Bone marrow (tissue), 2 donors: ENCODE results near the gene SKIDA1.

Experiments
- DNase-seq, 2 donors: peaks; one replicate each; lab custom pipeline; 2025; lab: John Stamatoyannopoulos, UW

SKIDA1 gene

DNA sequence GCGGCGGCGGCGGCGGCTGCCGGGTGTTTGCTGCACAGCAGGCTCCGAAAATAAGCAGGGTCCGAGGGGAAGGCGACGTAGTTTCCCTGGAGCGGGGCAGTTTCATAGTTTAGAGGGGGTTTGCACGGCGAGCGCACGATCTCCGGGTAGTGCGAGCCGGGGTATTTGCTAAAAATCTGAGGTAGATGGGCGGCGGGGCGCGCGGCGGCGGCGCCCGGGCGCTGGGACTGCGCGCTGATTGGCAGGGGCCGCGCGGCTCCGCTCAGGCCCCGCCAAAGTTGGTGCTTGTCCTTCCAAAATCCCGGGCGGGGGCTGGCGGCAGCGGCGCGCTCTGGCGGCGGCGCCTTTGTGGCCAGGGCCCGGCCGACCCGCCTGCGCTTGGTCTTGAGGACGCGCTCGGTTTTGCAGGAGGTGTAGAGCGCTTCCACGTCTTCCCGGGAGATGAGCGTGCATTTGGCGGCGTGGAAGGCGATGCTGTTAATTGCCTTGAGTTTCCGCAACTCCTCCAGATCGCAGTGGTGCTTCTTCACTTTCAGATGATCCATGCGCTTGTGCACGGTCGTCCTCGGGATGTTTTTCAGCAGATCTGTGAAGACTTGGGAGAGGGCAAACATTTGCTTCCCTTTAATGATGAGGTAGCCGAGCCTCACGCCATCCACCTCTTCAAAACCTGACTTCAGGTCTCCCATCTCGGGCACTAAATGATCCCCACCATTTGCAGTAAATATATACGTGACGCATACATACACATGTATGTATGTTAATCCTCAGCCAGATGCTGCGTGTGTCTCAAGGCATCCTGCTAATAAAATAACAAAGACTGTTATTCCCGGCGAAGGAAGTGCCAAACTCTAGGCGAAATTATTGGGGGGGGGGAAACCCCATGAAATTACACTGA is 8.1 kb downstream of the SKIDA1 start:
- DNase-seq: no peak

DNA sequence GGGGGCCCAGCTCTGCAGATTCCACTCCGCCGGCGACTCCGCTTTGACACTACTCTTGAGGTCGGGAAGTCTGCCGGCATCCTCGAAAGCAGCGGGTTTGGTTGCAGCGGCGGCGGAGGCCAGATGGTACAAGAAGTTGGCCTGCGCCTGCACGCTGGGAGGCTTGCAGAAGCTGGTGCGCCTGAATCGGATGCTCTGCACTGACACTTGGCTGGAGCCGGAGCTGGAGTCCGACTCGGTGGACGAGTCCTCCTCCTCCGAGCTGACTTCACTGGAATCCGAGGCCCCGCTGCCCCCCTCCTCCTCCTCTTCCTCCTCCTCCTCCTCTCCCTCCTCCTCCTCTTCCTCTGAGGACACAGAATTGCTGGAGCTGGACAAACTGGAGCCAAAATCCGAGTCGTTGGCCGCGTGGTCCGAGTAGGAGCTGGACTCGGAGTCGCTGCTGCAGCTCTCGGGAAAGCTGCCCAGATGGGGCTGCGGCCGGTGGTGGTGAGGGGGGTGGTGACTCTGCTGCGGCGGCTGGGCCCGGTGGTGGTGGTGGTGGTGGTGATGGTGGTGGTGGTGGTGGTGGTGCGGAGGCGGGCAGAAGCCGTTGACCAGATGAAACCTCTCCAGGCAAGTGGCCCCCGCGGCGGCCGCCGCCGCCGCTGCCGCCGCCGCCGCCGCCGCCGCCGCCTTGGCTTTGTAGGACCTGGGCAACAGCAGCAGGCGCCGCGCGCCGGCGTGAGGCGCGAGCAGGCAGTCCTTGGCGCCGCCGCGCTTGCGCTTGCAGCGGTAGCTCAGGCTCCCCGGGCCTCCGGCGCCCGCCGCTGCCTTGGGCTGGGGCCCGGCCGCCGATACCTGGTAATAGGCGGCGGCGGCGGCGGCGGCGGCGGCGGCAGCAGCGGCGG is 9.0 kb downstream of the SKIDA1 start:
- DNase-seq: no peak

DNA sequence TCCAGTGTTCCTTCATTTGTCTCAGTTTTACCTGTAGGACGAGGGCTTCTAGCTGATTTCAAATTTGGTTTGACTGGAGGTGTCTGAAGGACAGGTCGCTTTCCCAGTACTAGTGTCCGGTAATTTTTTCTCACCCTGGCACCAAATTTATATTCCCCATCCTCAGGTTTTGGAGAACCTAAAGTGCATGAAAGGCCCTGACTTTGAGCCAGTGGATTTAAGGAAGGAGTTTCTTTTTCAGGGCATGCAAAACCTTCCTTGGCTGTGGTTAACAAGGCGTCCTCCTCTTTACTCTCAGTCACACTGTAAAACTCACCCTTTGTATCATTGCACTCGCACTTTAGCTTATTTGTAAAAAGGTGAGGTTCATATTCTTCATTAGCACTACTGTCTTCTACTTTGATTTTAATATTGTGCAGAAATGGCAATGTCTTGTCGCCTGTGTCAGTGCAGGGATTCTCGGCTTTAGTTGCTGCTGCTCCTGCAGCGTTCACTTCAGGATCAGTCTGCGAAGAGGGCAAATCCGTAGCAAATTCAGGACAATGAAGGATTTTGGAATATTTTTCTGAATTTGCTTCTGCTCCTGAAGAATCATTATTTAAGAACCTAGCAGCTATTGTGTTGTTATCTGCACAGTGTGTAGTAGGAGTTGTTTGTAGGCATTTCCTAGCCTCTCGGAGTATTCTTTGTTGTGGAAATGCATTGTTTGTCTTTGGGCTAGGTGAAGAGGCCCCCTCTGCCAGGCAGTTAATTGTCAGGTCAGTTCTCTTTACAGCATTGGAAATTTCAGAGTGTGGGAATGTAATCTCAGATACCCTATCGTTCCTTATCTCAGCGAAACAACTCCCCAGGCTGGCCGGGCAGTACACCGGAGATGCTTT is 9.9 kb downstream of the SKIDA1 start:
- DNase-seq: no peak

DNA sequence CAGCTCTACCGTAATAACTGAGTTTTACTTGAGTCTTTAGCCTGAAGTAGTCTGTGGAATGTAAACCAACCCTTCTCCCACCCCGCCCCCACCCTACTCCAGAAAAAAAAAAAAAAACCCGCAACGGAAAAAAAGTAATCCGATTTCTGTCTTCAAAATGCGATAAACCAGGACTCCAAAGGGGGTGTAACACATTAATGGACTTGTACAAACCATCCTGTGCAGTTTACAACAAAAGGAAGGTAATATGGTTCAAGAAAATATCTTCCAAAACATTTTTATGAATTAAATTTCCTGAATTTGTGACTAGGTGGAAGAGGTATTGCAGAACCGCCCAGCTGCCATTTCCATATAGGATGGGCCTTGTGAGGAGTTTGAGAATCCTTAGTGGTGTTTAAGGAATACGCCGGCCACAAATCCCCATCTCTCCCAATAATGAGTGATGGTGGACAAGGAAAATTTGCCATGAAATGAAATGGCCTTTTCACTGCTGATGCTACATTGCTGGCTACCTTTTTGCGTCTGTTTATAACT is 10.6 kb downstream of the SKIDA1 start:
- DNase-seq: no peak

DNA sequence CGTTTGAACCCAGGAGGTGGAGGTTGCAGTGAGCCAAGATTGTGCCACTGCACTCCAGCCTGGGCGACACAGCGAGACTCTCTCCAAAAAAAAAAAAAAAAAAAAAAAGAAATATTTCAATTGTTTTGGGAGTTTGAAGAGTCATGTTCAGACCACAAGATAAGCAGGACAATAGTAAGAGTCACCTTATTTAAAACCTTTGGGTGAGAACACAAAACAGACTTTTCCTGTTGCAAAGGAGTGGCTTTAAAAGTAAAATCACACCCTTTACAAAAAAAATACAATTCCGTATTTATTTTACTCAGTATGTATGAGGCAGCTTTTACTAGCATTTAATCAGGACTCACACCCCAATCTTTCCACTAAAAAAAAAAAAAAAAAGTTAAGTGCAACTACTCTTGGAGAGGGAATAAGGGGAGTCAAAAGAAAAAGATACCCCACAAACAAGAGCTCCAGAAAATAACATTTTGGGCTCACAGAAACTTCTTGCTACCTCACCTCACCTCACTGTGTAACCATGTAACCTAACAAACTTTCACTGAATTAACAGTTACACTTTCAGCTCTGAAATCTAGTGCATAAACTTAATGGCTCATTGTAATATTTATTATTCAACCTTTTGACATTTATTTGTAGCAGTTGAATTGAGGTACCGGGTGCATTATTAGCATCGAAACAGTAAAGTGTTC is 11.2 kb downstream of the SKIDA1 start:
- DNase-seq: no peak

DNA sequence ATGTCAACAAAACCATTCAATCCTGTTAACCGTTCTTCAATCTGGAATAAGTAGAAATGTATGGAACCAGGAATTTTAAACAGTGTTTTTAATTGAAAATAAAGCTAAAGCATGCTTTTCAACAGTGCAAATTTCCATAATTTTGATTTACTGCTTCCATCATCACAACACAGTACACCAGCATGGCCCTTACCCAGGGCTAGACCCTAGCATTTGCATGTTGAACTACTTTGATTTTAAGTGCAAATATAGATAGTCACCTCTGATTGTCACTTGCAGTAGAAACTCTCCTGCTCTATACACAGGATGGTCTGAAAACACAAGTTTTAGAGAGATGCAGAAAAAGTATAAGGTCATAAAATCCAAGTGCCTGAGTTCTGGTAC is 12.1 kb downstream of the SKIDA1 start:
- DNase-seq: no peak

DNA sequence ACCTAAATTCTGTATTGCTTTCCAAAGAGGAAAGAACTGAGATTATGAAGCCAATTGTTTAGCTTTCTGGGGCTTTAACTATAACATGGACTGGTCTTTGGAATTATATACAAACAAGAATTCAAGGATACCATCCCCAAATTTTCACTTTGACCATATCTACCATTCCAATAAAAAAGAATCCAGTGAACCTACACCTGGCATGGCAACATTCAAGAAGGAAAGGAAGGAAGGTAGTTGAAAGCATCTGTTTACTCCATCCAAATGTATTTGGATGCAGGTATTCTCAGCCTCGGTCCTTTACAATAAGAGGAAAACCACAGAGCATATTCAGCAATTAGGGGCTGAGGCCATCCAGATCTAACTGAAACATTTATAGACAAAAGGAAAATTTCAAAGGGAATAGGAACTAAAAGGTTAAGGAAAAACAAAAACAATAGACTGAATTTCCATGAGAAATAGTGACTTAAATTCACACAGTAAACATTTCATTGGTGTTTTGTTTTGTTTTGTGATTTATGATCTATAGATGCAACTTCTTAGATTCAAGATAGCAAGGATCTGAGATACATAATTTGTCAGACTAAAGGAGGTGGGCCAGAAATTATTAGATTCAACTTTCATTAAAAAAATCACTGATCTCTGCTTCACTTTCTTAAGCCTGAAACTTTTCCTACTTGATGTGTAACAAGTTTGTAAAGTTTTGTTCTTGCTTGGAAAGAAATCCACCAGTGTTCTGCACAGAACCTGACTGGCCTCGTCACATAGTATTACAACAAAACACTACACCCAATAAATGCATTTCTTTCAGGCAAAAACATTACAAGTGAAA is 12.7 kb downstream of the SKIDA1 start:
- DNase-seq: no peak

DNA sequence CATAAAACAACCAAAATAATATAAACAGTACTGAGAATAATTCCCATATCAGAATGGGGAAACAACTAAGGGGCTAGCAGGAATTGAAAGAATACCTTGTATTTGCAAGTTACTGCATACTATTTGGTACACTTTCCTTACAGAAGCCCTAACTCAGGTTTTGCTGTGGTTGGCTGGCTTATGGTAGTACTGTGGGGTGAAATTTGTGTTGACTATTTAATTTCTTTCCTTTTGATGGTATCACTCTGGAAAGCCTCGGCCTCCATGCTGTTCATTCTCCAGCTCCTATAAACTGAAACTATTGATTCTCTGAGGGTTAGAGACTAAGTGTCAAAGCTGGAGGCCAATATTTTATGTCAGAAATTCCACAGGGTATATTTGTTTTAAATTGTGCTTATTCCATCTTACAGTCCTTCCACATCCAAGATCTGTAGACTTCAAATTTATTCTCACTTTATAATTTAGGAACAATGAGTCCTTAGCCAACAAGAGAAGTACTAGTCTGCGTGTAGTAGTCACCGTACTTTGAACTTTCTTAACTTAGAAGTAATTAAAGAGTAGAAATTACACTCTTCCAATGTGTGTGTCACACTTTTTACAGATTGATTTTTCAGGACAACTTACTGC is 13.4 kb downstream of the SKIDA1 start:
- DNase-seq: no peak

DNA sequence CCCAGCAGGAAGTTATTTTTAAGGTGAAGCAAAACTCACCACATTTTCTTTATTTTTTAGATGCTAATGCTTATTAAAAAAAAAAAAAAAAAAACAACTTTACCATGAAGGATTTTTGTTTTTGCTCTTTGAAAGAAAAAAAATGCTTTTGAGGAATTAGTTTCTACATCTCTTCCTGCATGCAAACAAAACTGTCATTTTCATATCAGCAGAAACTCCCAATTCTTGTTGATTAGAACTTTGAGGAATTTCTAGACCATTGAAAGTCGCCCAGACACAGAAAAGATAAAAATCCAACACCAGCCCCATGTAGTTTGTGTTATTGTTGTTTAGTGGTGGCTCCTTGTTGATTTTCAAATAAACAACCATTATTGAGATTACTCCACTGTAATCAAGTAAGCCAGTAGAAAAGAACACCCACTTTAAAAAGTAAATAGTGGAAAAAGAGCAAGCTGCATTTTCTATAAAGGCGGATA is 14.3 kb downstream of the SKIDA1 start:
- no peak for DNase-seq

DNA sequence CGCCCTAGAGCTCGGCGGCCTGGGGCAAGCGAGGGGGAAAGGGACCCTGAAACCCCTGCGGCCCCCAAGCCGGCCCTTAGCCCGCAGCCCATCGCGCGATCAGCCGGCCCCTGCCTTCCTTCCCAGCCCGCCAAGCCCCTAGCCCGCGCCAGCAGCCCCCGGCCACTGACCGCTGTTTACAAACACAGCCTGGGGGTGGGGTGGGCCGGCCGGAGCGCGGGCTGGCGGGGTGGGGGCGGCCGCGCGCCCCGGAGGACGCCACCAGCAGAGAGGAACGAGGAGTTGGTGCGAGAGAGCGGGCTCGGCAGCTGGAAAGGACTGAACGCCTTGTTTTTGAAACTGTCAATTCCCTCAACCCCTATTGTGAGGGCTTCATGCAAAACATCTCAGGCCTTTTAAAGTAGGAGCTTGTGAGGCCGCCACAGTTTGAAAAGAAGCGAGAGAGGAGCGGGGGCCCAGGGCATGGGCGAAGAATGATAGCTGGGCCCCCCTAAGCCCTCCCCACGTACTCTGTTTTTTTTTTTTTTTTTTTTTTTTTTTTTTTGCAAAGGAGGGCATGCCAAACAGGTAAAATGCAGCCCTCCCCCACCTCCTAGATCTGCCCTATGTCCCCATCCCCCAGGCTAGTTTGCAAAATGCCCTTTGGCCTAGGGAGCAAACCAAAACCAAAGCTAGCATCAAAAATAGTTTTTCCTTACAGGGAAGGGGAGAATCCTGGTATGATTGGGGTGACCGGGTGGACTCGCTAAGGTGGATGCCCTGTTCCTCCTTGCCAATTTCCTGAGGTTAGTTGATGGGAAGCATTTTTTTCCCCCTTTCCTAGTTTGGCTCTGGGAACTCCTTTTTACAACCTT is 15.0 kb downstream of the SKIDA1 start:
- DNase-seq: no peak

DNA sequence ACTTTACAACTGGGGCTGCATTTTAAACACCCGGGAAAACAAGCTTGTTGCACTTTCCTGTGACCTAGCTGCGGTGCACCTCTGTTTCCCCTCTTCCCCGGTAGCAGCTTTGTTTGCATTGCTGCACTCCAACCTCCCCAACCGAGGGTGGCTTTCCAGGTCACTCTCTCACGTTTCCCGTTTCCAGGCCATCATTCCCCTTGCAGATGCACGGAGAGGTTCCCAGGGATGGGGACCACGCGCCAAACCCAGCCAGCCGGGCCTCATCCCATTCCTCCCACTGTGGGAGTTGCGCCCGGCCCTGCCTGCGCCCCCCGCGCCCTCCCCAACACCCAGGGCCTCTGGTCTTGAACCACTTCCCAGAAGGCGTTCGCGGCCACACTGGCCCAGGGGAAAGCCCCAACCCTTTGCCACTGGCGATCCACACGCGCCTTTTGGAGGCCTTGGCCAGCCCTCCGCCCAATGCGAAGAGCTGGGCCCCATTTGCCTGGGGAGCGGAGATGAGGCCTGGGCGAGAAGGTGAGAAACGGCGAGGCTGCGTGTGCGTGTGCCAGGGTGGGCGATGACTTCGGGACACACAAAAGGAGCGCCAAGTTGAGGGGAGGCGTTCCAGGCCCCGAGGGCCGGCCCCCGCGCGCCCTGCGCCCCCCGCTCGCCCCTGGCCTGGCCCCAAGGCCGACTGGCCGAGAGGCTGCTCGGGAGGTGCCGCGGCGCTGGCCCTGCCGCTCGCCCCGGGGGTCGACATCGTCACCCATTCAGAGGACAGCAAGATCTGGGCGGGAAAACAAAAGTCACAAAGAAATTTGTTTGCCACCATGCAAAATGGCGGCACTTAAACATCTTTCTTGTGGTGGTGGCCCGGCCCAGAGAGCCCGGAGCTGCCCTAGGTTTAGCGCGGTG is 15.9 kb downstream of the SKIDA1 start:
- no peak for DNase-seq

DNA sequence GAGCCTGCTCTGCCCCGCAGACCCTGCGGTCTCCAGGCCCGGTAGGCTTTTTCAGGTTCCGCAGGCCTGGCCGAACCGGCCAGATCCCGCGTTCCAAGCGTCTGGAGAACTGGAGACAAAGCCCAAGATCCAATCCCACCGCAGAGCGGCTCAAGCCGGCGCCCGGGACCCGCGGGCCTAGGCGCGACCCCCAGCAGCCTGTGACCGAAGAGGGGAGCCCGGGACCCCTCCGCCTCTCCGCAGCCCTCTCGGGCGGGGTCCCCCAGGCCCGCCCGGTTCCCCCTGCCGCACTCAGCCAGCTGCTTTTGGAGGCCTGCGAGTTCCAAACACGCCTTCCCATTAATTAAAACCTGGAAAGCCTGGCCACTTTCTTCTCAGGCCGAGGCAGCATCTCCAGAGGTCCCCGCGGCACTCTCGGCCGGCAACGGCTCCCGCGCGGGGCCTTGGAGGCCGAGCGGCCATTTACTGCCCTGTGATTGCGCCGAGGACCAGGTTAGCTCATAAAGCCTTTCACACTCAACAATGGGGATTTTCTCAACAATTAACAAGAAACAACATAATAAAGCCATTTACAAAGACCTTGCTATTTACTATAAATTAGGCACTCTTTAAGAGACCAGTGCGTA is 16.7 kb downstream of the SKIDA1 start:
- DNase-seq: no peak

DNA sequence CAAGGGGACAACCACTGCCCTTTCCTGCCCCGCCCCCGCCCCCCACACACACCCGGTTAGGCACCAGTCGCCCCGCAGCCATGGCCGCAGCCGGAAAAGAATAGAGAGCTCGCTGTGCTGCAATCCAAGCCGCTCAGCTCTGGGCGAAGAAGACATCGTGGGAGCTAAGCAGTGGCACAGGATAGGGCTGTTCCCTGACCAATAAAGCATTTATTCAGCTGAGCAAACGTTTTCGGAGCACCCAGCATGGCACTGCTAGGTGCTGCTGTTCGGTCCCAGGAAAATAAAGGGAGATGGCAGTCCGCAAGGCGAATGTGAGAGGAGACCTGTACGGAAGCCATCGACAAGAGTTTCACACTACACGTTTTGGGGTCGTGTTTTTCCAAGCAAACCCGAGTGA is 18.3 kb downstream of the SKIDA1 start:
- no peak for DNase-seq

DNA sequence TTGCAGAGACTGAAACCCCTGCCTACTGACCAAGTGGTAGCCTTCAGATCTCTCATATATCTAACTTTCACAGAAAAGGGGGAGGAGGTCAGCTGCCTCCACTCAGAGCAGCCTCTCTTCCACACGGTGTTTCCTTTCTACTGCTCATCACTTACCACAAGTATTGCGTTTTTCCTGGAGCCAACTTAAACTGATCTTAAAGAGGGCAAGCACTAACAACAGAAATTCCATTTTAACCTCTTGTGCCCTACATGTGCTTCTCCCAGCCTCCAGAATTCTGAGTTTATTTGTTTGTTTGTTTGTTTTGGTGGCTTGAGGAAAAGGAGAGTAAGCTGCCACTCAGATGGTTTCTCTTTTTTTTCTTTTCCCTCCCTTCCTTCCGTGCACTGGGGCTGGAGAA is 19.1 kb downstream of the SKIDA1 start:
- no peak for DNase-seq

DNA sequence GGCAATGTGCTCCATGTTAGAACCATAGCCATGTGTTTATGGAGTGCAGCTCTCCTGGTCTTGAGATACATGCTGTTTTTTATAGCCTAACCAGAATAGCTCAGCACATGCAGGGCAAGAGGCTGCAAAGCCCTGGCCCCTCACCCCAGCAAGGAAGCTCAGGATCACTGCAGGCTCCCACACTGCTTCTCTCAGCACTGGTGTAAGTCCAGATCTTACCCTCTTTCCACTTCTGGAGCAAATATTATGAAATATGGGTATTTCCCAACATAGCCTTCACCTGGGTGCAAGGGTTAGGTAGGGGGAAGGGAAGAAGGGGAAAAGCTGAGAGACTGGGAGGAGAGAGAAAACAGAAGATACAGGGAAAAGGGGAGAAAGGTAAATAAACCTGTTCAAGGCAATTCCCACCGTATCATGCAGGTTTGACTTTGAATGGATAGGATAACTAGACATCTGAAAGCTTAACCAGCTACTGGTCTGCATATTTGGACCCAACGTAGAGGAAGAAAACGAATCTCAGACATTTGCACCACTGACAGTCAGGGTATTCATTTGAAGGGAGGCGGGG is 19.7 kb downstream of the SKIDA1 start:
- no peak for DNase-seq

DNA sequence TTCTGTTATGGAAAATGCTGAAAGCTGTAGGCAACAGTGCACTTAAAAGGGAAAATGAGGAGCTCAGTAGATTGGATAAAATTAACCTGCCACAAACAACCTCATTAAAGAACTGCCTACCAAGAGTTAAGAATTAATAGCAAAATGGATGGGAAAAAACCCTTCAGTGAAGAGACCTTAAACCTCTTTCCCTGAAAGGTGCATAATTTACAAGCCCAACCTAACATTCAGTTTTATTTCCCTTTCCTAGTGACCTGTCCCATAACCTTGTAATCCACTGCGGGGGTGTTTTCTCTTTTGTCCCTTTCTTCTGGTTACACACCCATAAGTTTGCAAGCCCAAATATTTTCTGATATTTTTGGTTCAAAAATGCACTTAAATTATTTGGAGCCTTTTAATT is 21.9 kb downstream of the SKIDA1 start:
- DNase-seq: no peak

DNA sequence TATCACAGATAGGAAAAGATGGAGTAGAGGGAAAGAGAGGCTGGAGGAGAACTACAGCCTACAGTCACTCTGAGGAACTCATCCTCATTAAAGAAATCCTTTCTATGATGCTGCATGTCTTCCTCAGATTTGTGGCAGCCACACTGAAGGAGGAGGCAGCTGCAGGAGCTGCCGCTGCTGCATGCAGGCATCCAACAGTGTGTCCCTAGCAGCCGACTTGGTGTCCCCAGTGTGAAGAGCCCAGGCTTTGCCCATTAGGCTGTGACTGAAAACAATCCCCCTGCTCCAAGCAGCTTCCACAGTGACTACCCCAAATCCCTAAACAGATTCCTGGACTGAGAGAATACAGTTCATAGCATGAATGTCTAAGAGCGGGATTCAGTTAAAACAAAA is 23.1 kb downstream of the SKIDA1 start:
- no peak for DNase-seq
